Activated CD8-positive, alpha-beta memory T cell treated with anti-CD3 and anti-CD28 coated beads for 36 hours (primary cell): ENCODE data around the gene ARHGEF7. TPM values are rescaled to one million over a fixed set of nuclear protein-coding genes. Genes with fewer than 3 reads are reported as not detected.

ENCODE experiments used
- CTCF ChIA-PET: fragments of 350-600 bp; sonication (Branson Sonifier 250); formaldehyde crosslinking; loops from one replicate; lab custom pipeline; 2021; ENCODE audit warnings: antibody characterized with exemption; lab: Charles Lee
- POLR2A ChIA-PET: fragments of 350-600 bp; sonication (Branson Sonifier 250); formaldehyde crosslinking; loops from one replicate; lab custom pipeline; 2021; ENCODE audit warnings: antibody characterized with exemption; lab: Charles Lee
- total RNA-seq, 2 experiments: library from RNA; stranded (reverse); gene quantifications; one replicate each; pipeline ENCODE4 v1.2.3, GENCODE V29; 2021

ARHGEF7 gene
- total RNA-seq, 2 experiments from 2014 or later: 49.4 to 50.8 TPM

GRCh38 chr13:111324736-111325135 lies 209.6 kb downstream of the ARHGEF7 start:
- ChIA-PET CTCF (no interaction called here), POLR2A (no interaction called here)

DNA sequence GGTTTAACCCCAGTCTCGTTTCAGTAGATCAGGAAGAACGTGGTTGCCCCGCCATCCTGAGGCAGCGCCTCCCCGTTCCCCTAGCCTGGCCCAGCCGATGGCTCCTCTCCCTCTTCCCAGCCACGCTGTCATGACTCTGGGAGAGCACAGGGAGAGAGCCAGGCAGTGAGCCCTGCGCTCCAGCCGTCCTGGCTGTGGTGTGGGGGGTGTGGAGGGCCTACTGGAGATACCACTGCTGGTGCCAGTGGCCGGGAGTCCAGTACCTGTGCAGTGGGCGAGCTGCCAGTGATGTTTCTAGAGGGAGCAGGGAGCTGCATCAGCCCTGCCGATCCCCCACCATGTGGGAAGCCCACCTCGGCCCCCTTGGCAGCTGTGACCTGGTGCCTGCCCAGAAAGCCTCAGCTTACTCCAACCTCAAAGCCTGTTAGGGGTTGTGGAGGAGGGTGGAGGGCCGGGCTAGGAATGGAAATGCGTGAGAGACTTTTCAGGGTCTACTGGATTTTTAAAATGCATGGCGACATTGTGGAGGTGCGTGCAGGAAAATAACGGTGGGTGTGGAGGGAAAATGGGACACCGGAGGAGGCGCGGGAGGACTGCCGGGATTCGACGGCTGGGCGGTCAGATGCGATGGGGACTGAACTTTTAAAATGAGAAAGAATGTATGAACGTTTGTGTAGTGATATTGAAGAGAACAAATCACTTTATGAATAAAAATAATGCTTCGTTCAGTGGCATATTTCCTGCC lies 210.2 kb downstream of the ARHGEF7 start:
- POLR2A ChIA-PET: no interaction called here
- CTCF ChIA-PET: no interaction called here

DNA sequence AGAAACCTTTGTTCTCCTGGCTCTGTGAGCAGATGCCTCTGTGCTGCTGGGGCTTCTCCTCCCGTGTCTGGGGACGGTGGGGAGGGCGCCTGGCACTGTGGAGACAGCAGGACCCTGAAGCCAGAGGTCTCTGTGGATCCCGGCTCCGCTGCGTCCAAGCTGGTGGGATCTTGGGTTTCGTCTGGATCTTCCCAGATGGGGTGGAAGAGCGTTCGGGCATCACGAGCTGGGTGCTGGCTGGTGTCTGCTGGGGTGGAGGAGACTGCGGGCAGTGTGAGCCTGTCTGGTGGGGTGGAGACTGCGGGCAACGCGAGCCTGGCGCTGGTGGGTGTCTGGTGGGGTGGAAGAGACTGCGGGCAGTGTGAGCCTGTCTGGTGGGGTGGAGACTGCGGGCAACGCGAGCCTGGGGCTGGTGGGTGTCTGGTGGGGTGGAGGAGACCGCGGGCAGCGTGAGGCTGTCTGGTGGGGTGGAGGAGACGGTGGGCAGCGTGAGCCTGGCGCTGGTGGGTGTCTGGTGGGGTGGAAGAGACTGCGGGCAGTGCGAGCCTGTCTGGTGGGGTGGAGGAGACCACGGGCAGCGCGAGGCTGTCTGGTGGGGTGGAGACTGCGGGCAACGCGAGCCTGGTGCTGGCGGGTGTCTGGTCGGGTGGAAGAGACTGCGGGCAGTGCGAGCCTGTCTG lies 211.0 kb downstream of the ARHGEF7 start:
- ChIA-PET CTCF (no interaction called here), POLR2A (no interaction called here)

DNA sequence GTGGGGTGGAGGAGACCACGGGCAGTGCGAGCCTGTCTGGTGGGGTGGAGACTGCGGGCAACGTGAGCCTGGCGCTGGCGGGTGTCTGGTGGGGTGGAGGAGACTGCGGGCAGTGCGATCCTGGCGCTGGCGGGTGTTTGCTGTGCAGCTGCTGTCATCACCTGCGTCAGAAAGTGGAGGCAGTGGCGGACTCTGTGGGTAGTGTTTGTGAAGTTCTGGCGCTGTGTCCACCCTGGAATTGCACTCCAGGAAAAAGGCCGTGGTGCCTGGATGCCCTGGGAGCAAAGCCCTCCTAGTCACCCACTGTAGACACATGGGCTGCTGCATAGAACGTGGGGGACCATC lies 211.5 kb downstream of the ARHGEF7 start:
- POLR2A ChIA-PET: no interaction called here
- CTCF ChIA-PET: no interaction called here

DNA sequence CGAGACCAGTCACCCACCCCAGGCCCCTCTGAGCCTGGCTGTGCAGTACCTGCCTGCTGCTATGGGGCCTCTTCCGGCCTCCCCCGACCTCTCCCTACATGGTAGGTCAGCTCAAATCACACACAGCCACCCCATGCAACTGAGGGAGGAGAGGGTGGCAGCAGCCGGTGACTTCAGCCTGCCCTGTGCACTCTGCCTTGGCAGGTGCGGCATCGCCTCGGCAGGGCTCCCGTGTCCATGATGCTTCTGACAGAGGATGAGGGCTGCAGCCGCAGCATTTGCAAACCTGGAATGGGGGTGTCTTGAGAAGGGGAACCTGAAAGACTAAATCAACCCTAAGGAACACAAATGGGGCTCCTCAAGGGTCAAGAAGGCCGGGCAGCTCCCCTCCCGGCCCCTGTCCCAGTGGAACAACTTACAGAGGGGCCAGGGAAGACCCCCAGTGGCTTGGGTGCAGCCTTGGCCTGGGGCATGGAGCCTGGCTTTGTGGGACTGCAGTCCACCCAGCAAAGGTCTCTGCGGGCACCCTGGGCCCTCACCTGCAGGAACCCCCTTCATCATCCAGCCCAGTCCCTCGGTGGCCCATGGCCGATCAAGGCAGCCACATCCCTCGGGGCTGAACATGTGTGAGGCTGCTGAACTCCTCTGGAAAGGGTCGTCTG lies 212.0 kb downstream of the ARHGEF7 start:
- CTCF ChIA-PET: no interaction called here
- POLR2A ChIA-PET: no interaction called here

DNA sequence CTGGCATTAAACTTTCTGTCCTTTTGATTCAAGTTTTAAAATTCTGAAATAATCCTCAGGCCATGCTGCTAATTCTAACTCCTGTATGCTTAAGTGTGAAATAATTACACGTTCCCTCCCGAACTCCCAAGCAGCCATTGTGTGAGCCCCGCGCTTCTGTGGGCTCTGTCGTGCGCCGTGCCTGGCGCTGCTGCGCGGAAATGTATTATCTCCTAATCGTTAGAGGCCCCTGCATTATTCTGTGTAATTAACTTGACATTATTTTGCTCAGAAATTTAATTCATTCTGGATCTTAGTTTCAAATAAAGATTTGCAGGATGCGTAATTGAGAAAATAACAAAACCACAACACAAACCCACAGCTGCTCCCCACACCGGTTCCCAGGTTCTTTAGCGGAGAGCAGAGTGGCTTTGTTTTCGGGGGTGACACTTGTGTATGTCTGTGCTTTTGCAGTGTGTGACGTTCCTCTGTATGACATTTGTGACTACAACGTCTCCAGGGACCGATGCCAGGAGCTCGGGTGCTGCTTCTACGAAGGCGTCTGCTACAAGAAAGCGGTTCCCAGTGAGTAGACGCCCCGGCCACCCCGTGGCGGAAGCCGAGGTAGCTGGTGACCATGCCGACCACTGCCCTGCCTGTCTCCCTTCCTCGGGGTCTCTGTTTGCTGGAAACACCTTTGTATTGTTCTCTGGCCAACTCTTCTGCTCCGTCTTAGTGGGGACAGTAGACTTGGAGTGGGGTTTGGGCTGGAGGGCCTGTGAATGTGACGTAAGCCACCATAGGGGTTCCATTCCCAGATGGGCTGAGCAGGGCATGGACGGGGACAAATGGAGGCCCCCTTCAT lies 212.8 kb downstream of the ARHGEF7 start:
- CTCF ChIA-PET: no interaction called here
- POLR2A ChIA-PET: no interaction called here

DNA sequence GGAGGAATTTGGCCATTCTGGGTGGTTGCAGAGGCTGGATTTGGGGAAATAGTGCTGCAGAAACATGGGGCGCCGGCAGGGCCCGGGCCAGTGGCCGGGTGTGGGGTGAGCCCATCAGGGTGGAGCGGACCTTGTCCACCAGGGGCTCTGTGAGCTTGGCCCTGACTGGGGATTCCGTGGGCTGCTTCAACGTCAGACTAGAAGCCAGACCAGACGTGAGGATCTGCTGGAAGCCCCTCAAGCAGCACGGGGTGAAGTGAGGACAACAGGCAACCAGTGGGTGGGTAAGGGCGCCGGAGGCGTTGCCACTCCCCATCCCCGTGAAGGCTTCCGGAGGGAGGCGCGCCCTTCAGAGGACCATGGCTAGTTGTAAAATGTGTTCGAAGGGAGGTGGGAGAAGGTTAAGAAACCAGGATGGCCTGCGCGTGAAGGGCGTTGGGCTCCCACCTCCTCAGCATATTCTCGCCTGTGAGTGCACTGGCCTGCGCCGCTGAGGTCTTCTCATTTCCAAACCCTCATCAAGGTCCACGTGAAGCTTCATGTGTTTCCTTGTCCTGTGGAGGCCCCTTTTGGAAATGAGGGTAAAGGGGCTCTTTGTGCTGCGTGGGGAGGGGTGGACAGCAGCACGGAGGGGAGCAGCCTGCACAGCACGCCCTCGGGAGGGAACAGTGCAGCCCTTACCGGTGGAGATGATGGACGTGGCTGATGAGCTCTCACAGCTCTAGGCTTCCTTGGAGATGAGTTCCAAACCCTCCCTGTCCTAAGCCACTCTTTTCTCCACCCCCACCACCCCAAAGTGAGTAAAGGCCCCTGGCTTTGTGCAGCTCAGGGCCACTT lies 213.7 kb downstream of the ARHGEF7 start:
- ChIA-PET CTCF (no interaction called here), POLR2A (no interaction called here)

GRCh38 chr13:111329641-111330040 lies 214.5 kb downstream of the ARHGEF7 start:
- ChIA-PET POLR2A (no interaction called here), CTCF (no interaction called here)

DNA sequence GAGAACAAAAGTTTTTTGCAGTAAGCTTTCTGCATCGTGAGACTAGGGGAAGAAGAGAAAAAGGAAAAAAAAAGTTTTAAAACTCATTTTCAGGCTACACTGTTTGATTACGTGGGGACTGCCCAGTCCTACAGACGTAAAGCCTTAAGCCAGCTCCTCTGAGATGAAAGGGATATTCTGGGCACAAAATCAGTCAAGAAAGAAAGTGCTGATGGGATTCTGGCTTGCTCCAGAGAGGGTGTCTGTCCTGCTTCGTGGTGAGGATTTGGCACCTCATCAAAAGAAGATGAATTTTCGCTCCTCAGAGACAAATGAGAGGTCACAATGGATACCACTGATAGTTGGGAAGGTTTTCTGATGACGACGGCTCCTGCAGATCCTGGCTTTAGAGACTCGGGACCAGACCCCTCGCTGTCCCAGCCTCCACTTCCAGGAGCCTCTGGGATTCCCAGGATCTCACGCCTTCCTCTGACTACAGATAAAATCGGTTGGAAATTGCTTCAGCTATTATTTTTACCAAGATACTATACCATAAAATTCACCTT lies 215.0 kb downstream of the ARHGEF7 start:
- ChIA-PET CTCF (no interaction called here), POLR2A (no interaction called here)

DNA sequence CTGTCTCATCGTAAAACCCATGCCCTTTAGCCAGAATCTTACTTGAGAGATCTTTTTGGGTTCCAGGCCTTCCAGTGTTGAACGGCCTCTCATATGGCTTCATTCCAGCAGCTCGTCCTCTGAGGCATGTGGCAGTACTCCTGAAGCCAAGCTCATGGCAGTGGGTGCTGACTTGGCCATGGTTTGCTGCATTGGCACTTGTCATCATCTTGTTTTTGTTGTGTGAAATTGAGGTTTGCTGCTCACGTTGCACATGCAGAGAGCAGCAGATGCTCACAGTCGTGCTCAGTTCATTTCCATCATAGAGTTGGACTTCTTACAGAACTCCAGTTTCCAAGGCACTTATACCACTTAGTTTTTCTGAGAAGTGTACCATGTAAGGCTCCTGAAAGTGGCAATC lies 220.2 kb downstream of the ARHGEF7 start:
- ChIA-PET CTCF (no interaction called here), POLR2A (no interaction called here)

GRCh38 chr13:111336666-111337065 lies 221.6 kb downstream of the ARHGEF7 start:
- CTCF ChIA-PET: no interaction called here
- POLR2A ChIA-PET: no interaction called here

DNA sequence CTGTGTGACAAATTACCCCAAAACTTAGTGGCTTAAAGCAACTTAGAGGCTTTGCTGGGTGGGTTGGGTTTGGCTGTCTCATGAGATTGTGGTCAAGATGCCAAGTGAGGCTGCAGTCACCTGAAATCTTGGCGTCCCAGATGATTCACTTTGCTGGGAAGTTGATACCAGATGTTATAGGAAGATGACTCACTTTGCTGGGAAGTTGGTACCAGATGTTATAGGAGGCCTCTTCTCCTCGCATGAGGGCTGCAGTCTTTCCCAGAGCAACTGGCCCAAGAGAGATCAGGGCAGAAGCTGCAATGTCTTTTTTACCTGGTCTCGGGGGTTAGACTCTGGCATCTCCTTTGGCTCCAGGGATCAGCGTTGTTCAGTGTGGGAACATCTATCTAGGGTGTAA lies 222.1 kb downstream of the ARHGEF7 start:
- ChIA-PET CTCF (no interaction called here), POLR2A (no interaction called here)

GRCh38 chr13:111337741-111338140 lies 222.6 kb downstream of the ARHGEF7 start:
- POLR2A ChIA-PET: no interaction called here
- CTCF ChIA-PET: no interaction called here

- CTCF ChIA-PET: no interaction called here
- POLR2A ChIA-PET: no interaction called here
These were observed 223.7 kb downstream of the ARHGEF7 start for GRCh38 chr13:111338841-111339240.

- CTCF ChIA-PET: no interaction called here
- POLR2A ChIA-PET: no interaction called here
These were observed 224.4 kb downstream of the ARHGEF7 start for GRCh38 chr13:111339366-111340143.

DNA sequence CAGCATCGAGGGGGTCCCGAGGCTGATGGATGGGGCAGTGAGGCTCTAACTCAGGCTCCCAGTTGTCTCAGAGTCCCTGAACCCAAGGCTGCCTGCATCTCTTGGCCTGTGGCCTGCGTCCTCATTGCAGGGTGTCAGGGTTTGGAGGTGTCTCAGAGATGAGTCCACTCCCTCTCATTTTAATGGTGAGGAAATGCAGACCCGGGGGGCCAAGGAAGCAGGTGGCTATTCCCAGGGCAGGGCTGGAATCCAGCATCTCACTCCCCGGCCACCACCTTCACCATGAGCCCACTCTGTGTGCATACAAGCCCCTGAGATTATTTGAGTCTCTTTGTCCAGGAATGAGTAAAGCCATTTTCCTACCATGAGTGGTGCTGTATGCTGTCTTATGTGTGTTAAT lies 226.8 kb downstream of the ARHGEF7 start:
- CTCF ChIA-PET: no interaction called here
- POLR2A ChIA-PET: no interaction called here

- ChIA-PET CTCF (no interaction called here), POLR2A (no interaction called here)
These were observed 227.6 kb downstream of the ARHGEF7 start for GRCh38 chr13:111342721-111343120.

GRCh38 chr13:111343186-111343805 lies 228.2 kb downstream of the ARHGEF7 start:
- POLR2A ChIA-PET: no interaction called here
- CTCF ChIA-PET: no interaction called here
